B cell (primary cell): ENCODE results near the gene DYNLT4. TPM values are rescaled to one million over a fixed set of nuclear protein-coding genes. Genes with fewer than 3 reads are reported as not detected.

Source experiments
- ATAC-seq: fragments of 200-7000 bp; cut with Tn5 transposase; one replicate; pipeline ENCODE4 v1.10.0; 2021; ENCODE audit warnings: low read depth, mild to moderate bottlenecking, moderate number of reproducible peaks, moderate library complexity
- CTCF ChIA-PET: fragments of 350-600 bp; sonication (Branson Sonifier 250); formaldehyde crosslinking; loops from one replicate; lab custom pipeline; 2021; ENCODE audit warnings: antibody characterized with exemption, inconsistent platforms; lab: Charles Lee
- POLR2A ChIA-PET: fragments of 350-600 bp; sonication (Branson Sonifier 250); formaldehyde crosslinking; loops from one replicate; lab custom pipeline; 2021; ENCODE audit warnings: antibody characterized with exemption; lab: Charles Lee
- DNase-seq: peaks from one replicate; pipeline ENCODE4 v3.0.0; 2013
- H2AFZ ChIP-seq: 2 replicates; pipeline ENCODE4 v1.6.1; 2012; ENCODE audit warnings: mild to moderate bottlenecking, low read depth, low read length; ENCODE audit not compliant: insufficient read depth, poor library complexity, severe bottlenecking
- H3K27ac ChIP-seq, 2 donors: 1 replicate in 1 of 2; 2 replicates in 1 of 2; pipeline ENCODE4 v1.5.1; 2012 to 2013; ENCODE audit warnings: low read length in 2 of 2, mild to moderate bottlenecking in 2 of 2, moderate library complexity in 1 of 2
- H3K27me3 ChIP-seq, 4 experiments: fragments of 200-600 bp in 1 of 4; sonication (generic) in 1 of 4; replicated peaks in 1 of 4; 1 replicate in 2 of 4; 2 replicates in 2 of 4; pipeline versions ENCODE4 v1.6.1 to v1.7.0; 2013 to 2016; ENCODE audit warnings: low read length in 3 of 4, mild to moderate bottlenecking in 2 of 4, mixed read lengths in 1 of 4, moderate library complexity in 1 of 4; ENCODE audit not compliant: insufficient read depth in 4 of 4, control insufficient read depth in 3 of 4; ENCODE audit errors: control extremely low read depth in 1 of 4
- H3K36me3 ChIP-seq, 2 experiments: replicated peaks in 1 of 2; 1 replicate in 1 of 2; 2 replicates in 1 of 2; pipeline versions ENCODE4 v1.6.1 to v1.7.1; 2013; ENCODE audit warnings: low read length in 1 of 2; ENCODE audit not compliant: insufficient read depth in 2 of 2, control insufficient read depth in 1 of 2; ENCODE audit errors: control extremely low read depth in 1 of 2, extremely low read depth in 1 of 2
- H3K4me1 ChIP-seq, 2 donors: fragments of 200-600 bp in 1 of 2; sonication (generic) in 1 of 2; 1 replicate in 1 of 2; 2 replicates in 1 of 2; pipeline versions ENCODE4 v1.5.1 to v1.6.1; 2013 to 2017; ENCODE audit warnings: low read length in 2 of 2; ENCODE audit not compliant: control insufficient read depth in 2 of 2, insufficient read depth in 2 of 2
- H3K4me2 ChIP-seq: replicated peaks from 2 replicates; pipeline ENCODE3; 2012; ENCODE audit warnings: mild to moderate bottlenecking, low read depth, low read length; ENCODE audit not compliant: poor library complexity, severe bottlenecking
- H3K4me3 ChIP-seq, 5 experiments: fragments of 200-600 bp in 1 of 5; sonication (generic) in 1 of 5; 1 replicate in 3 of 5; 2 replicates in 2 of 5; pipeline versions ENCODE4 v1.5.1 to v1.7.0; 2011 to 2016; ENCODE audit warnings: low read length in 4 of 5, mild to moderate bottlenecking in 4 of 5, low read depth in 2 of 5, control low read depth in 1 of 5, moderate library complexity in 1 of 5; ENCODE audit not compliant: insufficient read depth in 1 of 5; ENCODE audit errors: control extremely low read depth in 1 of 5, extremely low read depth in 1 of 5
- H3K79me2 ChIP-seq: fragments of 200-600 bp; sonication (generic); one replicate; pipeline ENCODE4 v1.6.0; 2016; ENCODE audit warnings: low read length; ENCODE audit not compliant: control insufficient read depth, insufficient read depth
- H3K9ac ChIP-seq: fragments of 200-600 bp; sonication (generic); 2 replicates; pipeline ENCODE4 v1.6.1; 2017; ENCODE audit warnings: mild to moderate bottlenecking, low read length, moderate library complexity
- H3K9me3 ChIP-seq, 3 donors: one replicate each; pipeline versions ENCODE4 v1.6.1 to v1.7.1; 2013; ENCODE audit warnings: low read length in 2 of 3; ENCODE audit not compliant: control insufficient read depth in 2 of 3, insufficient read depth in 1 of 3; ENCODE audit errors: control extremely low read depth in 1 of 3
- H4K20me1 ChIP-seq: 2 replicates; pipeline ENCODE4 v1.6.0; 2012; ENCODE audit warnings: mild to moderate bottlenecking, low read length; ENCODE audit not compliant: insufficient read depth, control insufficient read depth, poor library complexity, severe bottlenecking
- H3K27ac Mint-ChIP-seq: one replicate; pipeline ENCODE4 v1.8.0; 2021; ENCODE audit warnings: mixed read lengths
- H3K27me3 Mint-ChIP-seq: one replicate; pipeline ENCODE4 v1.8.0; 2021; ENCODE audit warnings: mixed read lengths
- H3K4me1 Mint-ChIP-seq: one replicate; pipeline ENCODE4 v1.8.0; 2021; ENCODE audit warnings: mixed read lengths
- H3K4me3 Mint-ChIP-seq: one replicate; pipeline ENCODE4 v1.8.0; 2021; ENCODE audit warnings: mixed read lengths
- H3K9me3 Mint-ChIP-seq: one replicate; pipeline ENCODE4 v1.8.0; 2022; ENCODE audit warnings: mixed read lengths; ENCODE audit not compliant: insufficient read depth
- EZH2 ChIP-seq: IDR thresholded peaks from 2 replicates; pipeline ENCODE4 v1.6.1; 2012; ENCODE audit warnings: borderline replicate concordance, low read depth, mild to moderate bottlenecking, moderate library complexity, low read length; ENCODE audit not compliant: insufficient read depth, poor library complexity, severe bottlenecking
- WGBS: methylation state at CpG from one replicate; pipeline ENCODE4 v1.1.5; 2013; ENCODE audit warnings: missing lambda C conversion rate; ENCODE audit not compliant: insufficient coverage; 5-methylcytosine and 5-hydroxymethylcytosine counted together
- intact Hi-C: fragments of 100-400 bp; cut with micrococcal nuclease; formaldehyde crosslinking; loops from one replicate; pipeline ENCODE4 v1.10.0; 2022
- polyA plus RNA-seq: library from polyadenylated mRNA; depleted of rRNA; stranded (reverse); fragments of >200 nt; gene quantifications from 2 replicates; pipeline ENCODE4 v1.2.3, GENCODE V29; 2012
- total RNA-seq, 2 donors: library from RNA; stranded (reverse); fragments of 120-200 nt in 1 of 2; gene quantifications; 1 replicate in 1 of 2; 2 replicates in 1 of 2; pipeline versions ENCODE4 v1.2.3 to v1.2.4, GENCODE V29; 2013 to 2022
- TF ChIP-seq, protein P1 (sequence below): fragments of 200-600 bp; IDR thresholded peaks from one replicate; pipeline ENCODE4 v1.8.0; 2022; ENCODE audit warnings: antibody characterized with exemption, mild to moderate bottlenecking

DYNLT4 gene
- total and polyA plus RNA-seq, 2 donors (not counting 1 experiment from before 2014, with no cell fraction given): 0.19 to 0.39 TPM

- peaks cover 25% of the 10 kb centered on the region for H3K4me1 Mint-ChIP-seq
- H3K4me3 ChIP-seq: no peak overlapping the region
- no peak overlapping the region for H3K4me3 Mint-ChIP-seq
- no peaks in the 10 kb centered on the region for H3K36me3 ChIP-seq
- H4K20me1 ChIP-seq: no peaks in the 10 kb centered on the region
- no peak overlapping the region for H3K9ac ChIP-seq
- no peaks in the 10 kb centered on the region for H3K27me3 ChIP-seq
- POLR2A ChIA-PET: interaction anchor here (0.8 to 1.6 kb wide), 3 partner anchors 8 to 36 kb away, joined by 3 to 5 read pairs (median 3); no protein-coding TSS in a partner anchor
- WGBS: 97% methylated on average over 14 of the region's 15 CpGs
- no peaks in the 10 kb centered on the region for H3K27me3 Mint-ChIP-seq
- H3K9me3 ChIP-seq: peaks cover 0 to 4% (median 0%) of the 10 kb centered on the region in 3 donors
- DNase-seq (no peak), ATAC-seq (no peak)
- peak overlapping the region; percentile 26 for H3K27ac Mint-ChIP-seq
- CTCF ChIA-PET: interaction anchor here (0.6 to 6.7 kb wide), 4 partner anchors 13 to 550 kb away, joined by 3 to 70 read pairs (median 3); partner anchors contain the start of gene PLK3
- no peaks in the 10 kb centered on the region for H3K9me3 Mint-ChIP-seq
- no peak overlapping the region for H2AFZ ChIP-seq
- no peak overlapping the region for H3K27ac ChIP-seq
- H3K79me2 ChIP-seq: no peaks in the 10 kb centered on the region
- intact Hi-C loops: no loop called here
- TF ChIP-seq EZH2: no peak
- TF ChIP-seq, protein P1, sequence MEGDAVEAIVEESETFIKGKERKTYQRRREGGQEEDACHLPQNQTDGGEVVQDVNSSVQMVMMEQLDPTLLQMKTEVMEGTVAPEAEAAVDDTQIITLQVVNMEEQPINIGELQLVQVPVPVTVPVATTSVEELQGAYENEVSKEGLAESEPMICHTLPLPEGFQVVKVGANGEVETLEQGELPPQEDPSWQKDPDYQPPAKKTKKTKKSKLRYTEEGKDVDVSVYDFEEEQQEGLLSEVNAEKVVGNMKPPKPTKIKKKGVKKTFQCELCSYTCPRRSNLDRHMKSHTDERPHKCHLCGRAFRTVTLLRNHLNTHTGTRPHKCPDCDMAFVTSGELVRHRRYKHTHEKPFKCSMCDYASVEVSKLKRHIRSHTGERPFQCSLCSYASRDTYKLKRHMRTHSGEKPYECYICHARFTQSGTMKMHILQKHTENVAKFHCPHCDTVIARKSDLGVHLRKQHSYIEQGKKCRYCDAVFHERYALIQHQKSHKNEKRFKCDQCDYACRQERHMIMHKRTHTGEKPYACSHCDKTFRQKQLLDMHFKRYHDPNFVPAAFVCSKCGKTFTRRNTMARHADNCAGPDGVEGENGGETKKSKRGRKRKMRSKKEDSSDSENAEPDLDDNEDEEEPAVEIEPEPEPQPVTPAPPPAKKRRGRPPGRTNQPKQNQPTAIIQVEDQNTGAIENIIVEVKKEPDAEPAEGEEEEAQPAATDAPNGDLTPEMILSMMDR: no peak
- H3K4me1 ChIP-seq: peaks cover 13 to 20% of the 10 kb centered on the region in 2 donors
- H3K4me2 ChIP-seq: no peak overlapping the region
Measured at GRCh38 chr1:44822981-44823451, 15.9 kb upstream of the DYNLT4 start.

GRCh38 chr1:44822131-44822701 is 15.1 kb upstream of the DYNLT4 start:
- POLR2A ChIA-PET: interaction anchor here (0.5 to 1.6 kb wide), 5 partner anchors 9 to 79 kb away, joined by 3 to 5 read pairs (median 3); no protein-coding TSS in a partner anchor
- TF ChIP-seq, protein P1: no peak
- TF ChIP-seq EZH2: no peak
- Histone ChIP-seq H3K9ac (no peak overlapping the region), H3K4me3 (no peak overlapping the region), H3K4me1 (peaks cover 13 to 20% of the 10 kb centered on the region in 2 donors), H4K20me1 (no peaks in the 10 kb centered on the region), H3K4me2 (no peak overlapping the region), H3K36me3 (no peaks in the 10 kb centered on the region), H3K79me2 (no peaks in the 10 kb centered on the region), H3K27ac (no peak overlapping the region), H2AFZ (no peak overlapping the region), H3K9me3 (peaks cover 0 to 4% (median 0%) of the 10 kb centered on the region in 3 donors), H3K27me3 (no peaks in the 10 kb centered on the region)
- DNase-seq (no peak), ATAC-seq (no peak)
- 100% methylated on average over 5 of the region's 6 CpGs for WGBS
- CTCF ChIA-PET: interaction anchor here (0.6 to 6.7 kb wide), 7 partner anchors 11 to 110 kb away, joined by 3 to 70 read pairs (median 5); partner anchors contain the start of genes PLK3, PTCH2 and RNU5D-1
- Mint-ChIP-seq H3K27ac (no peak overlapping the region), H3K27me3 (no peaks in the 10 kb centered on the region), H3K4me1 (peaks cover 29% of the 10 kb centered on the region), H3K9me3 (no peaks in the 10 kb centered on the region), H3K4me3 (no peak overlapping the region)
- intact Hi-C loops: no loop called here
